Stimulated activated CD4-positive, alpha-beta T cell treated with anti-CD3 and anti-CD28 coated beads, Interleukin-12 subunit alpha, Interleukin-12 subunit beta, amount 100 ng/mL, for 4 hours (primary cell): ENCODE measurements around the gene ZKSCAN1.
"Not testable (repeated sequence)": the region's sequence is repeated elsewhere in the genome, so short reads cannot be mapped to it uniquely, and the experiment has no call there.

Experiments
- DNase-seq: peaks from one replicate; pipeline ENCODE4 v3.0.0-alpha.2; 2020

The ZKSCAN1 gene

GRCh38 chr7:100003711-100004661, 11.4 kb upstream of the ZKSCAN1 start:
- DNase-seq, result no peak

- no peak for DNase-seq
Observed at GRCh38 chr7:100007887-100008286, 7.5 kb upstream of the ZKSCAN1 start.

DNA sequence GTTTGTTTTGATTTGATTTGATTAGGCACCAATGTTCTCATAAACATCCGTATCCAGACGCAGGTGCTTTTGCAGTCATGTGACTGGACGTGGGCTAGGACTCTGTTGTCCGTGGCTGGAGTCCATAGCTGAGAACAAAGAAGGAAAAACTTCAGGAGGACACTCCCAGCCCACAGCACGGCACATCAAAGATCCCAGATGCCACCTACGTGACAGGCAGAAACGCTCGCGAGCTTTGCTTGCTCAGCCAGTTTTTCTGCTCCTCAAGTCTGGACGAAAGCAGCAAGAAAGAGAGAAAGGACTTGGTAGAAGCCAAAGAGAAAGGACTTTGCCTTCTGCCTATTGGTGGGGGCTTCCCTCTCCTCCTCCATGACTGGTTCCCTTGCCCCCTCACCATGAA, 6.9 kb upstream of the ZKSCAN1 start:
- DNase-seq, result no peak

- DNase-seq, result not testable (repeated sequence)
Observed at GRCh38 chr7:100009952-100010351, 5.4 kb upstream of the ZKSCAN1 start.

DNA sequence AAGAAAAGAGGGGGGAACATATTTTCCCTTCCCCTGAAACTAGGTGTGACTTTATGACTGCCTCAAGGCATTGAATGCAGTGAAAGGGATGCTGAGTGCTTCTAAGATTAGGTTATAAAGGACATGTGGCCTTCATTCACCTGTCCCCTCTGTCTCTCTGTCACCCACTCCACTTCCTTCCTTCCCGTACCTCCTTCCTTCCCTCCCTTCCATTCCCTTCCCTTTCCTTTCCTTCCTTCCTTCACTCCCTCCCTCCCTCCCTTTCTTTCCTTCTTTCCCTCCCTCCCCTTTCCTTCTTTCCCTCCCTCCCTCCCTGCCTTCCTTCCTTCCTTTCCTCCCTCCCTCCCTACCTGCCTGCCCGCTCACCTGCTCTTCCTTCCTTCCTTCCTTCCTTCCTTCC, 4.5 kb upstream of the ZKSCAN1 start:
- no peak for DNase-seq

- DNase-seq, result no peak
Observed at GRCh38 chr7:100011516-100011915, 3.9 kb upstream of the ZKSCAN1 start.

DNA sequence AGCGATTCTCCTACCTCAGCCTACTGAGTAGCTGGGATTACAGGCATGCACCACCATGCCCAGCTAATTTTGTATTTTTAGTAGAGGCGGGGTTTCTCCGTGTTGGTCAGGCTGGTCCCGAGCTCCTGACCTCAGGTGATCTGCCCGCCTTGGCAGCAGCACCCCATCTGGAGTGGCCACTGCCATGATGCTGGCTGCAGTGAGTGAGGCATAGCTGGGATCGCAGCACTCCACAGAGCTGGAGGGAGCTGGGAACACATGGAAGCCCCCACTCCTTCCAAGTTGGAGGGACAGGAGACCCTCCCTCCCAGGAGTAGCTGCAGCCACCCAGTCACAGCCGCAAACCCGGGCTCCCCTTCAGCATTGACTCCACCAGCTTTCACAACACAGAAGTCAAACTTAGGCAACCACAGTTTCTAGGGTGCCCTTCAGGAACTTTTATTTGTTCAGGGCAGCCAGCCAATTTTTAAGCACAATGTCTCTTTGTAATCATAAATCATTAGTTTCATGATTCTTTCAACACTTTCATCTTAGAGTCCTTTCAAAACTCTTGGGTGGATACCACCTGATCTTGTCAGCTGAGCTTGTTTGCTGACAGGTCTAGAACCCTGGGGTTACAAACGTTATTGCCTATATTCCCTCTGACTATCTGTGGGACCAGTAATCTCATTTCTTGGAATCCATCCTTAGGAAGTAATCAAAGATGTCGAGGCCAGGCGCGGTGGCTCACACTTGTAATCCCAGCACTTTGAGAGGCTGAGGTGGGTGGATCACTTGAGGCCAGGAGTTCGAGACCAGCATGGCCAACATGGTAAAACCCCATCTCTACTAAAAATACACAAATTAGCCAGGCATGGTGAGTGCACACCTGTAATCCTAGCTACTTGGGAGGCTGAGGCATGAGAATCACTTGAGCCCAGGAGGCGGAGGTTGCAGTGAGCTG, 2.7 kb upstream of the ZKSCAN1 start:
- DNase-seq, result not testable (repeated sequence)

- DNase-seq, result peak; percentile 18
Observed at GRCh38 chr7:100013328-100013676, 2.1 kb upstream of the ZKSCAN1 start.

GRCh38 chr7:100016215-100016901, 962 bp downstream of the ZKSCAN1 start:
- no peak for DNase-seq

- DNase-seq, result no peak
Observed at GRCh38 chr7:100017300-100017699, 1.9 kb downstream of the ZKSCAN1 start.

DNA sequence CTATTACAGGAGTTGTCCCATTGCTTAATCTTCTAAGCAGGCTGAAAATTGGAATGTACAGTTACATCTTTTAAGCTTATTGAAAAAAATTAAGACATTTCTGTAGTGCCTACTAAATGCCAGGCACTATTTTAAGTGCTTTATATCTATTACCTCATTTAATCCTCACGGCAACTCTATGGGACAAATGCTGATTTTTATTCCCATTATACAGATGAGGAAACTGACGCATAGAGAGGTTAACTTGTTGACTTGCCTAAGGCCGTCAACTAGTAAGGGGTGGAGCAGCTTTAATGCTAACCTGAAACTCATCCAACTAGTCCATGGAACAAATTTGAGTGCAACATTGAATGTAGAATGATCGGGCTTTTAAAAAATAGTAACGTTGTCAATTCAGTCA, 2.5 kb downstream of the ZKSCAN1 start:
- DNase-seq, result no peak

GRCh38 chr7:100019908-100020307, 4.5 kb downstream of the ZKSCAN1 start:
- DNase-seq, result no peak

GRCh38 chr7:100021297-100021696, 5.9 kb downstream of the ZKSCAN1 start:
- no peak for DNase-seq

GRCh38 chr7:100022621-100023020, 7.2 kb downstream of the ZKSCAN1 start:
- DNase-seq, result no peak

- no peak for DNase-seq
Observed at GRCh38 chr7:100023526-100023925, 8.1 kb downstream of the ZKSCAN1 start.

GRCh38 chr7:100024020-100024619, 8.7 kb downstream of the ZKSCAN1 start:
- DNase-seq, result no peak

DNA sequence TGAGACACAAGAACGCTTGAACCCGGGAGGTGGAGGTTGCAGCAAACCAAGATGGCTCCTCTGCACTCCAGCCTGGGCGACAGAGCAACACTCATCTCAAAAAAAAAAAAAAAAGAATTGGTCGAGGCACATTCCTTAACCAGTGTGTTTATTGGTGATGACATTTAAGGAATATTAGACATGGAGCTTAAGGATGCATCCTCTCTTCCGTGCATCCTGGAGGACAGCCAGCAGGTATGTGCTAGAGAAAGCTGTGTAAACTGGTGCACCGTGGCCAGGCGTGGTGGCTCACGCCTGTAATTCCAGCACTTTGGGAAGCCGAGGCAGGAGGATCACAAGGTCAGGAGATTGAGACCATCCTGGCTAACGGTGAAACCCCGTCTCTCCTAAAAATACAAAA, 11.8 kb downstream of the ZKSCAN1 start:
- no peak for DNase-seq

- DNase-seq, result no peak
Observed at GRCh38 chr7:100029596-100029995, 14.2 kb downstream of the ZKSCAN1 start.

- DNase-seq, result no peak
Observed at GRCh38 chr7:100033526-100033925, 18.1 kb downstream of the ZKSCAN1 start.

GRCh38 chr7:100034871-100035510, 19.6 kb downstream of the ZKSCAN1 start:
- DNase-seq, result no peak

GRCh38 chr7:100035876-100036275, 20.5 kb downstream of the ZKSCAN1 start:
- DNase-seq, result no peak

GRCh38 chr7:100038326-100038725, 22.9 kb downstream of the ZKSCAN1 start:
- no peak for DNase-seq
